Ramos (cell line): ENCODE results near the gene OR6Y1.

Experiments
- in situ Hi-C: fragments of 300-500 bp; cut with MboI; formaldehyde crosslinking; loops from one replicate; pipeline ENCODE4 v1.14.3; 2022; ENCODE audit warnings: low sequenced_read_pairs; ENCODE audit not compliant: unreplicated experiment

OR6Y1 gene, protein sequence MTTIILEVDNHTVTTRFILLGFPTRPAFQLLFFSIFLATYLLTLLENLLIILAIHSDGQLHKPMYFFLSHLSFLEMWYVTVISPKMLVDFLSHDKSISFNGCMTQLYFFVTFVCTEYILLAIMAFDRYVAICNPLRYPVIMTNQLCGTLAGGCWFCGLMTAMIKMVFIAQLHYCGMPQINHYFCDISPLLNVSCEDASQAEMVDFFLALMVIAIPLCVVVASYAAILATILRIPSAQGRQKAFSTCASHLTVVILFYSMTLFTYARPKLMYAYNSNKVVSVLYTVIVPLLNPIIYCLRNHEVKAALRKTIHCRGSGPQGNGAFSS

GRCh38 chr1:158554352-158554751 is at the start of gene OR6Y1:
Gene OR6Y1, minus strand, starts transcription at chr1:158554405. Its CDS starts 6,300 bp downstream, at chr1:158548105.
- in situ Hi-C loops: no loop called here

DNA sequence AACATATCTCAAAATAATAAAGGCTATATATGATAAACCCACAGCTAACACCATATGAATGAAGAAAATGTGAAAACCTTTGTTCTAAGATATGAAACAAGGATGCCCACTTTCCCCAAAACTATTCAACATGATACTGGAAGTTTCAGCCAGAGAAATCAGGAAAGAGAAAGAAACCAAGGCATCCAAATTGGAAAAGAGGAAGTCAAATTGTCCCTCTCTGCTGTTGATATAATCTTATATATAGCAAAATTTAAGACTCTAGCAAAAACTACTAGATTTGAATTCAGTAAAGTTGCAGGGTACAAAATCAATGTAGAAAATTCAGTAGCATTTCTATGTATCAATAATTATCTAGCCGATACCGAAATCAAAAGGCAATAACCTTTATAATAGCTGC is 46.5 kb upstream of the OR6Y1 start:
- in situ Hi-C loops: no loop called here

GRCh38 chr1:158586942-158587341 is 32.7 kb upstream of the OR6Y1 start:
- in situ Hi-C loops: no loop called here

DNA sequence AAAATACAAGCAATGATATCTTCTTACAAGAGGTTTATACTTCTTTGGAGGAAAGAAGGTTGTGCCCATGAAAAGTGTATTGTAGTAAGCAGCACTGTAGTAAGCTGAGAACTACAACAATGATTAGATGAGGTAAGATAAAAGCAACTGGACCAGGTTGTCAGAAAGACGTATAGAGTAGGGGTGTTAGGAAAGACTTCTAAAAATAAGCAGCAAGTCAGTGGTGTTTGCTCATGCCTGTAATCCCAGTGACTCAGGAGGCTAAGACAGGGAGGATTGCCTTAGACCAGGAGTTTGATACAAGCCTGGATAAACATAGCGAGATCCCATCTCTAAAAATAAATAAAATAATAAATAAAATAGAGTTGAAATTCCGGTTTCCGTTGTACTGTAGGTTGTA is 29.8 kb upstream of the OR6Y1 start:
- in situ Hi-C loops: no loop called here

- in situ Hi-C loops: no loop called here
Measured at GRCh38 chr1:158579733-158580132, 25.5 kb upstream of the OR6Y1 start, which contains the start of gene OR10X1. Gene OR10X1, minus strand, starts transcription at chr1:158579899. Its CDS starts 0 bp downstream, at chr1:158579899.

DNA sequence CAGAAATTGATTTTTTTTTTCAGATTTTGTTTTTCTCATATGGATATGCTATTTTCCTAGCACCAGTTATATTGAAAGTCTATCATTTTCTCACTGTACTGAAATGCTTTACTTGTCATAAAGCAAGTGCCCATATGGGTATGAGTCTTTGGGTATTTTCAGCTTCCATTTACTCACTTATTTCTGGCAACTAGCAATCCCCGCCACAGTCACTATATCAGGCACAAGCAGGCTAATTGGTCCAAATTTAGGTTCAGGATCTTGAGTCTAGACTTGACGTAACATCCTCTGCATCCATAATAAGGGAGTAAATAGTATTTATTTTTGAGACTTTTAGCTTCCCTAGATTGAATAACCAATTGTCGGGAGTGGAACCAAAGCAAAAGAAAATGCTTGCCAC is 23.4 kb upstream of the OR6Y1 start:
- in situ Hi-C loops: no loop called here

DNA sequence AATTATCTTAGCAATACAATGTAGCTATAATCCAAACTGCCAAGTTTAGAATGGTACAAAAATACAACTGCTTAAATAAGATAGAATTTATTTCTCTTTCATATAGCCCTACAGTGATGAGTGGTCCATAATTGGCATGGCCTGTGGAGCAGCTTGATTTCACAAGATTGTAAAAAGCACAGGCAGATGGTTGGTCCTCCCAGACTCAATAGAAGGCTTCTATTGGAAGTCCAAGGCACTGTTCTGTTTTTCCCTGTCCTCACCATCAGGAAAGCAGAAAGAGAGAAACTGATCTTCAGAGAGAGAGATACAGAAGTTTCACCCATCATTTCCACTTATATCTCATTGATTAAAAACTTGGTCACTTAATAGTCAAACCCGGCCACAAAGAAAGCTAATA is 18.0 kb upstream of the OR6Y1 start:
- in situ Hi-C loops: no loop called here

DNA sequence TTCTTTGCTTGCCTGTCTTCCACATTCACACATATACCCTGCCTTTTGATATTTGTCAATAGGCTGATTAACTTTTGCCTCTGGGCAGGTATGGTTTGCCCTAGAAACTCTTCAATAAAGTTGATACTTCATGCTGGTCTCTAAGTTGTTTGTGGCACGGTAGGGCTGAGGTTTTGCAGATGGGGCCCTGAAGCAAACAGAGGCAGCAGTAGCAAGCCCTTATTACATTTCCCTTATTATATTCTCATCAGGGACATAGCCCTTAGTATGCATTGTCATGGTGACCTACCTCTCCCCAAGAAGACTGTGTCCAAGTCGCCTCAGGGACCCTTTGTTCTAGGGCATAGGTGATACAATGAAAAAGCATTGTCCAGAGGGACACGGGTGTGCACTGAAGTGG is 16.3 kb upstream of the OR6Y1 start, which contains the start of gene OR6P1:
Gene OR6P1 (minus strand): TSS at position 101 of the 400 bp plus-strand sequence. CDS start 6,976 bp downstream, outside the sequence.
- in situ Hi-C loops: no loop called here

- in situ Hi-C loops: no loop called here
Measured at GRCh38 chr1:158564608-158565007, 10.4 kb upstream of the OR6Y1 start.

GRCh38 chr1:158563853-158564252 is 9.6 kb upstream of the OR6Y1 start:
- in situ Hi-C loops: no loop called here

DNA sequence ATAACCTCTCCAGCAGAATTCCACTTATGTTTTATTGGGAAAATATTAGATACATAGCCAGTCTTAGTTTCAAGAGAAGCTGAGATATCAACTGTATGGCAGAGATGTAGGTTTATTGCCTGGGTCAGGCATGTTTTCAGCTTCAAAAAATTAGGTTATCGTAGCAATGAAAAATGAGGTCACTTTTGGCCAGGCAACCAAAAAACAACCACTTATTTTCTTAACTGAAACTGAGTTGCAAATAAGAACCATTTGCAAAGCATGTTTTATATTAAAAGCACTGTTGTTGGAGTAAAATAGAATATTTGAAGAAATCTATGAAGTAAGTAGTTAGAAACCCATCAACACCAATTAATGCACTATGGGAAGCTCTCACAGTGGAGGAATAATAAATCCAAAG is 5.5 kb upstream of the OR6Y1 start:
- in situ Hi-C loops: no loop called here

GRCh38 chr1:158552296-158552695 is 1.9 kb downstream of the OR6Y1 start:
- in situ Hi-C loops: no loop called here

- in situ Hi-C loops: no loop called here
Measured at GRCh38 chr1:158547533-158547932, 6.7 kb downstream of the OR6Y1 start.

DNA sequence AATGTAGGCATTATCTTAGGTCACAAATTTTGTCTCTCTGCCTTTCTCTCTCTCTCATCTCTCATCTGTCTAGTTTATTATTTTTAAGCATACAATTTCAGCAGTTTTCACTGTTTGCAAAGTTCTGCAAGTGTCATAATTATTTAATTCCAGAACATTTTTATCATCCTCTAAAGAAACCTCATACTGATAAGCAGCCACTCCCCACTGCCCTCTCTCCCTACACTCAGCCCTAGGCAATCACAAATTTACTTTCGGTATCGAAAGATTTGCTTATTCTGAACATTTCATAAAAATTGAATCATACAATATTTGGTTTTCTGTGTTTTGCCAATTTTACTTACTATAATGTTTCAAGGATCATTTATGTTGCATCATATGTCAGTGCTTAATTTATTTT is 16.6 kb downstream of the OR6Y1 start:
- in situ Hi-C loops: no loop called here

DNA sequence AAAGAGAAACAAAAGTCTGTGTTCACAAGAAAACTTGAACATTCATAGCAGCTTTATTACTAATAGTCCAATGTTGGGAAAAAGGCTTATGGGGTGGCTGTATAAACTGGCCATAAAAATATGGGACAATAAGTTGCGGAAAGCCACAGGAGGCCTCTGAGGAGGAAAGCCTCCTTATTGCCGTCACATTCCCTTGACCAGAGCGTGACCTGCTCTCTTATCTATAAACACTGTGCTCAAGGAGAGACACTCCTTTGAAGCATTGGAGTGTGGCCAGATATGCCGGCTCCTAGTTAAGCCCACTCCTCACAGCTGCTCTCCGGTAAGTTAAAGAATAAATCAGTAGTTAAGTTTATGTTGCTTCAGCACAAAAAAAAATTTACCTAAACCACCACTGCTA is 19.7 kb downstream of the OR6Y1 start:
- in situ Hi-C loops: no loop called here

GRCh38 chr1:158527190-158527815 is 26.9 kb downstream of the OR6Y1 start:
- in situ Hi-C loops: no loop called here

- in situ Hi-C loops: no loop called here
Measured at GRCh38 chr1:158521666-158522058, 32.5 kb downstream of the OR6Y1 start.

GRCh38 chr1:158520955-158521665 is 33.1 kb downstream of the OR6Y1 start:
- in situ Hi-C loops: no loop called here

DNA sequence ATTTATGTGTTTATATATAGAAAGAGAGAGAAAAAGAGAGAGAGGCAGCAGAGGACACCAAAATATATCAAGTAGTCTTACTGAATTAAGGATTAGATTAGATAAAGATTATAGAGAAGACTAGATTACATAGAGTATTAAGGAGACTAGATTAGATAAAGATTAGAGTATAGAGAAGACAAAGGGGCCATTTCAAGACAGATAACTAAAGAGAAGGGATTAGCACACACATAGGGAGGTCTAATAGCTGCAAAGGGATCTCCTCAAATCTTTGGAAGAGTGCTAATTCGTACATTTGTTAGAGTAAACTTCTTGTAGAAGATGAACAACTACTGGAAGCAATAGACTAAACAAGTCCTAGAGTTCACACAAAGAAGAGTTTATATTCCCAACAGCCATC is 34.2 kb downstream of the OR6Y1 start:
- in situ Hi-C loops: no loop called here

GRCh38 chr1:158516966-158517365 is 37.2 kb downstream of the OR6Y1 start:
- in situ Hi-C loops: no loop called here
